ENCODE measurements around the gene OFD1.

The OFD1 gene

GRCh38 chrX:13770013-13770535, 35.5 kb downstream of the OFD1 start:
- Histone ChIP-seq H3K27ac (ENCODE audit: low read depth, low read length) (no peak overlapping the region), H3K9me2 (replicated peaks; ENCODE audit: insufficient read depth, low read length) (no peaks in the 10 kb centered on the region), H3K36me3 (ENCODE audit: low read length) (no peaks in the 10 kb centered on the region; the same call in 1 of the 2 replicates), H3K27me3 (ENCODE audit: low read length) (no peaks in the 10 kb centered on the region), H3K4me3 (ENCODE audit: insufficient read depth, low read length, poor library complexity, severe bottlenecking) (no peak overlapping the region), H3K4me2 (ENCODE audit: low read depth, low read length, poor library complexity, severe bottlenecking) (no peak overlapping the region), H3F3A (ENCODE audit: insufficient read depth) (no peaks in the 10 kb centered on the region), H3K9me3 (ENCODE audit: insufficient read depth, low read length) (no peaks in the 10 kb centered on the region), H3K79me2 (ENCODE audit: insufficient read depth, low read length) (no peaks in the 10 kb centered on the region), H4K20me1 (ENCODE audit: low read depth, low read length) (no peaks in the 10 kb centered on the region), H3K9ac (ENCODE audit: low read length) (no peak overlapping the region), H2AFZ (ENCODE audit: low read depth, low read length, severe bottlenecking) (no peak overlapping the region)
- no peak for TF ChIP-seq EZH2phosphoT487 (conservative IDR thresholded peaks at IDR 0.05; ENCODE audit: low read length)
- TF ChIP-seq CTCF (IDR thresholded peaks at IDR 0.05; ENCODE audit: insufficient read depth, low read length, poor library complexity, severe bottlenecking): no peak

- Histone ChIP-seq H3F3A (ENCODE audit: insufficient read depth) (no peaks in the 10 kb centered on the region; the same call in 1 of the 2 replicates), H3K9me3 (ENCODE audit: insufficient read depth, low read length) (no peaks in the 10 kb centered on the region), H3K79me2 (ENCODE audit: insufficient read depth, low read length) (no peaks in the 10 kb centered on the region), H3K9ac (ENCODE audit: low read length) (no peak overlapping the region), H3K27ac (ENCODE audit: low read depth, low read length) (no peak overlapping the region), H2AFZ (ENCODE audit: low read depth, low read length, severe bottlenecking) (no peak overlapping the region), H4K20me1 (ENCODE audit: low read depth, low read length) (no peaks in the 10 kb centered on the region), H3K4me3 (ENCODE audit: insufficient read depth, low read length, poor library complexity, severe bottlenecking) (no peak overlapping the region), H3K4me2 (ENCODE audit: low read depth, low read length, poor library complexity, severe bottlenecking) (no peak overlapping the region), H3K27me3 (ENCODE audit: low read length) (no peaks in the 10 kb centered on the region), H3K36me3 (ENCODE audit: low read length) (no peaks in the 10 kb centered on the region; the same call in 1 of the 2 replicates), H3K9me2 (replicated peaks; ENCODE audit: insufficient read depth, low read length) (no peaks in the 10 kb centered on the region)
- TF ChIP-seq CTCF (IDR thresholded peaks at IDR 0.05; ENCODE audit: insufficient read depth, low read length, poor library complexity, severe bottlenecking): no peak
- TF ChIP-seq EZH2phosphoT487 (conservative IDR thresholded peaks at IDR 0.05; ENCODE audit: low read length): no peak
These were observed 40.1 kb downstream of the OFD1 start for GRCh38 chrX:13774696-13775095.

GRCh38 chrX:13775837-13776236, 41.3 kb downstream of the OFD1 start:
- Histone ChIP-seq H4K20me1 (ENCODE audit: low read depth, low read length) (no peaks in the 10 kb centered on the region), H2AFZ (ENCODE audit: low read depth, low read length, severe bottlenecking) (no peak overlapping the region), H3F3A (ENCODE audit: insufficient read depth) (no peaks in the 10 kb centered on the region; the same call in 1 of the 2 replicates), H3K9me3 (ENCODE audit: insufficient read depth, low read length) (no peaks in the 10 kb centered on the region), H3K27ac (ENCODE audit: low read depth, low read length) (no peak overlapping the region), H3K27me3 (ENCODE audit: low read length) (no peaks in the 10 kb centered on the region), H3K36me3 (ENCODE audit: low read length) (no peaks in the 10 kb centered on the region; the same call in 1 of the 2 replicates), H3K79me2 (ENCODE audit: insufficient read depth, low read length) (no peaks in the 10 kb centered on the region), H3K9me2 (replicated peaks; ENCODE audit: insufficient read depth, low read length) (no peaks in the 10 kb centered on the region), H3K4me2 (ENCODE audit: low read depth, low read length, poor library complexity, severe bottlenecking) (no peak overlapping the region), H3K4me3 (ENCODE audit: insufficient read depth, low read length, poor library complexity, severe bottlenecking) (no peak overlapping the region), H3K9ac (ENCODE audit: low read length) (no peak overlapping the region)
- no peak for TF ChIP-seq EZH2phosphoT487 (conservative IDR thresholded peaks at IDR 0.05; ENCODE audit: low read length)
- no peak for TF ChIP-seq CTCF (IDR thresholded peaks at IDR 0.05; ENCODE audit: insufficient read depth, low read length, poor library complexity, severe bottlenecking)

Measured in SU-DHL-6 (cell line).